ENCODE data around the gene SHH.

The SHH gene

DNA sequence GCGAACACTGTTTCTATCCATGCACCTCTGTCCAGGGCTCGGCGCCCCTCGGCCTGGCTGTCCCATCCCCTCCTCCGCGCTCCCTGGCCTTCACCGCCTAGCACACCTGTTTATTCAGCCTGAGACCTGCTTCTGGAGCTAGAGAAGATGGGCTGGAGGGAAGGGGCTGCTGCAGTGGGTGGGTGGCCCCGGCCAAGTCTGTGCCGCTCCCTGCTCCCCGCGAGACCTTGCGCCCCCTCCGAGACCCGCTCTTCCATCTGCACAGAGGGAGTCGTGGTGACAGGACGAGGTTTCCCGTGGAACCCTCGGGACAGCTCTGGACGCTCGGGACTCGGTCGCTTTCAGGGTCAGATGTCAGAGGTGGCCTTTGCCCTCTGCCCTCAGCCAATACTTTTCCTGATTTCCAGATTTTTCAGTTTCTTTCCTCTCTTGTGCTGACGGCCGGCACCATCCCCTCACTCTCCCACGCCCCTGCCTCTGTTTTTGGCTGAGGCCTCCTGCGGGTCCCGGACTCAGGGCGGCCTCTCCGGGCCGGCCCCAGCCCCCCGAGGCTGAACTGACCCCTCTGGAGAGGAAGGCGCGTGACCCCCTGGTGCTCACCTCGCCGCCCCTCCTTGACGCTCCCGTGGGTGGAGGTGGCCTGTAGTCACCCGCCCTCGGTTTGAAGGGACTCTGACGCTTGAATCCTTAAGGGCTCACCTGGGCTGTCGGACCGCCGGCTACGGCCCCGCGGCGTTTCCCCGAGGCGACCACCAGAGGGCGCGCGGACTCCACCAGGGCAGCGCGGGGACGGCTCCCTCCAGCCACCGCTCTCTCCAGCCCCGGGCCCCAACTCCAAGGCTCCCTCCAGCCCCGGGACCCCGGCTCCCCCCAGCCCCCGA, 15.6 kb downstream of the SHH start:
- Histone ChIP-seq H3K27ac (ENCODE audit: low read depth, low read length) (no peak overlapping the region), H3K36me3 (ENCODE audit: control insufficient read depth, insufficient read depth, low read length) (no peaks in the 10 kb centered on the region), H3K9ac (ENCODE audit: low read length) (no peak overlapping the region), H3K4me3 (ENCODE audit: low read length) (no peak overlapping the region), H3K4me1 (ENCODE audit: control insufficient read depth, insufficient read depth, low read length) (no peaks in the 10 kb centered on the region), H3K27me3 (ENCODE audit: control insufficient read depth, insufficient read depth, low read length) (no peaks in the 10 kb centered on the region)

DNA sequence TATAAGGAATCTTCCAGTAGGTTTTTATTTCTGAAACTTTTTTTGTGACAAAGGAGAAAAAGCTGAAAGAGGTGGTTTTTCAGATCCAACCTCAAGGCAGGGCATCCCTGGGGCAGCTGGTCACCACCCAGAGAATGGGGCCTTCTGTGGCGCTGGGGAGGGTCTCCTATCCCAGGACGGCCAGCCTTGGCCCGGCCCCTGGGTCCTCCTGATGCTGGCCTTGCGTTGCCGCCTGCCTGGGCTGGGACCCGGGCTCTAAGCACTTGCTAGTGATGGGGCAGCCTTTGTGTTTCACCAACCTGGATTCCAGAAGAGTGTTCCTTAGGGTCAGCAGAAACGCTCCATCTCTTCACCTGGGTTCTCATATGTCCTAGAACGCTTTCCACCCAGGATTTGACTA, 16.3 kb downstream of the SHH start:
- Histone ChIP-seq H3K27ac (ENCODE audit: low read depth, low read length) (no peak overlapping the region), H3K9ac (ENCODE audit: low read length) (no peak overlapping the region), H3K4me1 (ENCODE audit: control insufficient read depth, insufficient read depth, low read length) (no peaks in the 10 kb centered on the region), H3K27me3 (ENCODE audit: control insufficient read depth, insufficient read depth, low read length) (no peaks in the 10 kb centered on the region), H3K36me3 (ENCODE audit: control insufficient read depth, insufficient read depth, low read length) (no peaks in the 10 kb centered on the region), H3K4me3 (ENCODE audit: low read length) (no peak overlapping the region)

DNA sequence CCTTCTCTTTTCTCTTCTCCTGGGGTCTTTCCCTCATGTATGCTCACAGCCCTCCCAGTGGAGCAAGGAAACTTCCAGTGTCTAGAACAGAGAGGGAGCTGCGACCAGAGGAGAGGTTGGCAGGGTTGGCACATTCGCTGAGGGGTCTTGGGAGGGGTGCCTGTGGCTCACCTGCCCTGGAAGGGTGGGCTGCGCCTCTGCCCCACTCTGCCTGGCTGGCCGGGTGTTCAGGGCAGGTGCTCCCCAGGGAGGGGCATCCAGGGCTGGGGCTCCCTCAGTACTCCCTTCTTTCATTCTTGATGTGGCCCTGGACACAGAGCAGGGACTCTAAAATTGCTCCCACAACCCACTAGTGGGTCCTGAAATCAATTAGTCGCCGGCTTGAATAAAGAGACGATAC, 16.9 kb downstream of the SHH start:
- Histone ChIP-seq H3K4me1 (ENCODE audit: control insufficient read depth, insufficient read depth, low read length) (no peaks in the 10 kb centered on the region), H3K36me3 (ENCODE audit: control insufficient read depth, insufficient read depth, low read length) (no peaks in the 10 kb centered on the region), H3K4me3 (ENCODE audit: low read length) (no peak overlapping the region), H3K27ac (ENCODE audit: low read depth, low read length) (no peak overlapping the region), H3K27me3 (ENCODE audit: control insufficient read depth, insufficient read depth, low read length) (no peaks in the 10 kb centered on the region), H3K9ac (ENCODE audit: low read length) (no peak overlapping the region)

DNA sequence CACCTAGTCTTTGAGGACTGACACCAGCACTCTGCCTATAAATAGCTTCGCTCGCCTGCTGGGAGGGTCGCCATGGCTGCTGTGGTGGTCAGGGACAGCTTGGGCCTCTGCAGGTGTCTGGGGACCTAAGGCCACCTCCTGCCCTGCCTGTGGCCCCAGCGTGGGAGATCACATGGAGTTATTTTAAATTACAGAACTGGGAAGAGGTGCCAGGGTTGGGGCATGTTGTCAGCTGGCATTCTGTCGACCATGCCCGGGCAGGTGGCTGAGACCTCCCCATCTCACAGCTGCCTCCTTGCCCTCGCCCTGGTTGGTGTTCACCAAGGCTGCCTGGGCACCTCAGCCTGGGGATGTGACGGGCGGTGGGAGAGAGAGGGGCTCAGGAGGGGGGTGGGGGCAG, 18.1 kb downstream of the SHH start:
- no peak overlapping the region for H3K9ac ChIP-seq (ENCODE audit: low read length)
- no peaks in the 10 kb centered on the region for H3K27me3 ChIP-seq (ENCODE audit: control insufficient read depth, insufficient read depth, low read length)
- no peaks in the 10 kb centered on the region for H3K4me1 ChIP-seq (ENCODE audit: control insufficient read depth, insufficient read depth, low read length)
- no peak overlapping the region for H3K27ac ChIP-seq (ENCODE audit: low read depth, low read length)
- H3K4me3 ChIP-seq (ENCODE audit: low read length), result no peak overlapping the region
- no peaks in the 10 kb centered on the region for H3K36me3 ChIP-seq (ENCODE audit: control insufficient read depth, insufficient read depth, low read length)

DNA sequence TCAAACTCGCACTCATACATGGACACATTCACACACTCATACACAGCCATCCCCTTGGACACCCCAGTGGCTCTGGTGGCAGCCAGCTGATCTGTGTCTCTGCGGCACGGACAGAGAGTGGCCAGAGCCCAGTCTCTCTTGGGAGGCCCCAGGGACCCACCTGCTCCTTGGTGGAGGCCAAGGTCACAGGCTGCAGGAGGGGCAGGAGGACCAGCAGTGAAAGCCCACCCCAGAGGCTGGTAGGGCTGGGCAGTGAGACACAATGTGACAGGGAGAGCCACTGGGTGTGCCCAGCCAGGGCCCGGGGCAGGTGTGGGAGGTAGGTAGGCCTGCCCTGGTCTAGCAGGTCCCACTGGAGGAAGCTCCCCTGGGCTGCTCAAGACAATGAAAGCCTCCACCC, 18.5 kb downstream of the SHH start:
- H3K27ac ChIP-seq (ENCODE audit: low read depth, low read length), result no peak overlapping the region
- no peaks in the 10 kb centered on the region for H3K27me3 ChIP-seq (ENCODE audit: control insufficient read depth, insufficient read depth, low read length)
- no peak overlapping the region for H3K9ac ChIP-seq (ENCODE audit: low read length)

DNA sequence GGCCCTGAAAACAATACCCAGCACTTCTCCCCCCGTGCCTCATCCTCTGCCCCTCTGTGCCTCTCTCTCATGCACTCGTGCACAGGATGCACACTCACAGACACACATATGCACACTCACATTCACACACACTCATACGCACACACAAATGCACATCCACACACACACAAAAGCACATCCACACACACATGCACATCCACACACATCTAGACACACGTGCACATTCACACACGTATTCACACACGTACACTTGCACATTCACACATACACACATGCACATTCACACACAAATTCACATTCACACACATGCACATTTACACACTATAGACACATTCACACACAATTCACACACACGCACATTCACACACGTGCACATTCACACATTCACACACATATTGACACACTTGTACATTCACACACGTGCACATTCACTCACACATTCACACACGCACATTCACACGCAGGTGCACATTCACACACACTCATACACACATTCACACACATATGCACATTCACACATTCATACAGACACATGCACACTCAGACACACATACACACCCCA, 19.2 kb downstream of the SHH start:
- Histone ChIP-seq H3K9ac (ENCODE audit: low read length) (no peak overlapping the region), H3K4me3 (ENCODE audit: low read length) (no peak overlapping the region), H3K36me3 (ENCODE audit: control insufficient read depth, insufficient read depth, low read length) (no peaks in the 10 kb centered on the region), H3K27ac (ENCODE audit: low read depth, low read length) (no peak overlapping the region), H3K4me1 (ENCODE audit: control insufficient read depth, insufficient read depth, low read length) (no peaks in the 10 kb centered on the region), H3K27me3 (ENCODE audit: control insufficient read depth, insufficient read depth, low read length) (no peaks in the 10 kb centered on the region)

More for the DNA sequence above, 18.5 kb downstream of the SHH start:
- Histone ChIP-seq H3K36me3 (ENCODE audit: control insufficient read depth, insufficient read depth, low read length) (no peaks in the 10 kb centered on the region), H3K4me1 (ENCODE audit: control insufficient read depth, insufficient read depth, low read length) (no peaks in the 10 kb centered on the region), H3K4me3 (ENCODE audit: low read length) (no peak overlapping the region)

DNA sequence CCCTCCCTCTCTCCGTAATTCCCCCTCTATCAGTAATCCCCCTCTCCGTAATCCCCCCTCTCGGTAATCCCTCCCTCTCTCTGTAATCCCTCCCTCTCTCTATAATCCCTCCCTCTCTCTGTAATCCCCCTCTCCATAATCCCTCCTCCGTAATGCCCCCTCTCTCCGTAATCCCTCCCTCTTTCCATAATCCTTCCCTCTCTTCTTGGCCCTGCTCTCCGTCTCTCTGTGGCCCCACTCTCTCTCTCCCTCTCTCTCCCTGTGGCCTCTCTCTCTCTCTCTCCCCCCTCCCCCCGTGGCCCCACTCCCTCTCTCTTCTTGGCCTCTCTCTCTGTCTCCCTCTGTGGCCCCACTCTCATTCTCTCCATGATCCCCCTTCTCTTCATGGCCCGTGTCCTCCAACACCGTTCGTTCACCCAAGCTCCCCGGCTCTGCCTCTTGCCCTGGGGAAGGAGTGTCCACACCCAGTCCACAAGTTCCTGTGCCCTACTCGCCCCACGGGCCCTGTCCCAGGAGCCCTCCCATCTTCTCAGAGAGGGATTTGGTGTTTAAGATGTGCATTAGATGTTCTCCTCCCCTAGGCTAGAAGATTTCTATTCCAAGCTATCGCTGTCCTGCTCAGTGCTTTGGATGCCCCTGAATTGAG, 19.8 kb downstream of the SHH start:
- H3K27me3 ChIP-seq (ENCODE audit: control insufficient read depth, insufficient read depth, low read length), result no peaks in the 10 kb centered on the region
- no peaks in the 10 kb centered on the region for H3K36me3 ChIP-seq (ENCODE audit: control insufficient read depth, insufficient read depth, low read length)
- H3K9ac ChIP-seq (ENCODE audit: low read length), result no peak overlapping the region
- H3K27ac ChIP-seq (ENCODE audit: low read depth, low read length), result no peak overlapping the region
- no peaks in the 10 kb centered on the region for H3K4me1 ChIP-seq (ENCODE audit: control insufficient read depth, insufficient read depth, low read length)
- no peak overlapping the region for H3K4me3 ChIP-seq (ENCODE audit: low read length)

DNA sequence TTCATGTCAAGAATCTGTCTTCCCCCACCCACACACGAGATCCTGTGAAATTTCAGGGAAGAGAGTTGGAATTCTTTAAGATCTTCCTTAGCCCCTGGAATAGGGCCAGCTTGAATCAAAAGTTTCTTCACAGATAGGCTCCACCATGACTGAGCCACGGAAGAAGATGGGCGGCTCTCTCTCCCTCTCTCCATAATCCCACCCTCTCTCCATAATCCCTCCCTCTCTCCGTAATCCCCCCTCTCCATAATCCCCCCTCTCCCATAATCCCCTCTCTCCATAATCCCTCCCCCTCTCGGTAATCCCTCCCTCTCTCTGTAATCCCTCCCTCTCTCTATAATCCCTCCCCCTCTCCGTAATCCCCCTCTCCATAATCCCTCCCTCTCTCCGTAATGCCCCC, 20.4 kb downstream of the SHH start:
- no peaks in the 10 kb centered on the region for H3K4me1 ChIP-seq (ENCODE audit: control insufficient read depth, insufficient read depth, low read length)
- H3K36me3 ChIP-seq (ENCODE audit: control insufficient read depth, insufficient read depth, low read length), result no peaks in the 10 kb centered on the region
- no peak overlapping the region for H3K4me3 ChIP-seq (ENCODE audit: low read length)
- H3K9ac ChIP-seq (ENCODE audit: low read length), result no peak overlapping the region
- H3K27ac ChIP-seq (ENCODE audit: low read depth, low read length), result no peak overlapping the region
- H3K27me3 ChIP-seq (ENCODE audit: control insufficient read depth, insufficient read depth, low read length), result peaks cover 3% of the 10 kb centered on the region

DNA sequence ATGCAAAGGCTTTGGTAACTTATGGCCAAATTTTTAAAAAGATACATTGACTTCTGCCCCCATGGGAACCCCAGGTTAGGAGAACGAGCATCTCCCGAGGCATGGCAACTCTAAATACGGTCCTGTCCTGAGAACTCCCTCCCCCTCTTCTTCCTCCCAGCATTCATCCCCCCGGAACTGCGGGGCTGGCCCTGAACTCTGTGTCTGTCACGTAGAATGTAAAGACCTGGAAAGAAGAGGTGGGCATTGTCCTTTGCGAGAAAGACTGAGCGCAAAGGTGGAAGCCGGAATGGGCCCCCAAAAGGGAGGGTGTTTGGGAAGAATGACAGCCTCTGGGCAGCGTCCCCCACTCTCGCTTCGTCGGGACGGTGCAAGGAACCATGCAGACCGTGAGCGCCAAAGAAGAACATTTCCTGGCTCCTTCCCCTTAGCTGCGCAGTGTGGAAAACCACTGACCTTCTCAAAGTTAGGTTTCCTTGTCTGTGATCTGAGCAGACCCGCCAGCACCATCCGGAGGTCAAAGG, 21.0 kb downstream of the SHH start:
- Histone ChIP-seq H3K27ac (ENCODE audit: low read depth, low read length) (no peak overlapping the region), H3K4me1 (ENCODE audit: control insufficient read depth, insufficient read depth, low read length) (no peaks in the 10 kb centered on the region), H3K27me3 (ENCODE audit: control insufficient read depth, insufficient read depth, low read length) (peaks cover 4% of the 10 kb centered on the region), H3K9ac (ENCODE audit: low read length) (no peak overlapping the region), H3K4me3 (ENCODE audit: low read length) (no peak overlapping the region), H3K36me3 (ENCODE audit: control insufficient read depth, insufficient read depth, low read length) (no peaks in the 10 kb centered on the region)

DNA sequence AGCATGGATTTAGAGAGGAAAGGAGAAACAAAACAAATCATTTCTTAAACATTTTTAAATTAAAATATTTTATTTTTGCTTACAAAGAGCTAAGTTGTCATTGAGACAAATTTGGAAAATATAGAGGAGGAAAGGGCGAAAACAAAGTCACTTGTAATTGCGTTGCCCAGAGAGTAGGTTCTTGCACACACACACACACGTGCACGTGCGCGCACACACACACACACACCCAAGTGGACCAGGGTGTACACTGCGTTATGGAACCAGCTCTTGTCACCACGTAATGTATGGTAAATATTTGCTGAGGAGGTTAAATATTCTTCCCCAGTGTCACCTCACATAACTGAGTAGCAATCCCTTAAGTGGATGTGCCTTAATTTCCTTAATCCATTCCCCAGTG, 21.6 kb downstream of the SHH start:
- Histone ChIP-seq H3K4me1 (ENCODE audit: control insufficient read depth, insufficient read depth, low read length) (no peaks in the 10 kb centered on the region), H3K27ac (ENCODE audit: low read depth, low read length) (no peak overlapping the region), H3K4me3 (ENCODE audit: low read length) (no peak overlapping the region), H3K27me3 (ENCODE audit: control insufficient read depth, insufficient read depth, low read length) (peaks cover 4% of the 10 kb centered on the region), H3K36me3 (ENCODE audit: control insufficient read depth, insufficient read depth, low read length) (no peaks in the 10 kb centered on the region), H3K9ac (ENCODE audit: low read length) (no peak overlapping the region)

DNA sequence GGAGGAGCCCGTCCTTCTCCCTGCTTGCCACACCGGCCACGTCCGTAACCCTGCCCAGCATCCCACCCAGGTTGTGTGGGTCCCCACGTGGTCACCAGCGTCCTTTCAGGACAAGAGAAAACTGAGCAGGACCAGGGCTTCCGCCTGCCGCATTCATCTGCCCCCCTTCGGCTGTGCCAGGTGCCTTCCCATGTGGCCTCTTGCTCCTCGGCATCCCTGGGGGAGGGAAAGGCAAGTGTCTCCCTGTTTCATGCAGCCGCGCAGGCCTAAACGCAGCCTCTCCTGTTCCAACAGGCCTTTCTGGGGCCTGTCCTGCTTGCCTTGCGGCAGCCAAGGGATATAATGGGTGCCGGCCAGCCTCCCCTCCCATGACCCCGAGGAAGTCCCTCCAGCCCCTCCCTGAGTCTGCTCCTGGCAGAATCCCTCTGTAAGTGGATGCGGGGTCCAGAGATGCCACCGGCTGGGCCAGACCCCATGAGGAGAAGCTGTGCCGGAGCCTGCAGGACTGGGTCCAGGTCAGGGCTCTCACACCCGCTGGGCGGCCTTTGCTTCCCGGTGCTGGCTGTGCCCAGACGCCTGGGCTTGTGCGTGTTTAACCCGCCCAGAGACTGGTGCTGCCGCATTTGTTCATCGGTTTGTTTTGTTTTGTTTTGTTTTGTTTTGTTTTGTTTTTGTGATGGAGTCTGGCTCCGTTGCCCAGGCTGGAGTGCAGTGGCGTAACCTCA, 23.1 kb downstream of the SHH start:
- Histone ChIP-seq H3K27me3 (ENCODE audit: control insufficient read depth, insufficient read depth, low read length) (peaks cover 4% of the 10 kb centered on the region), H3K4me3 (ENCODE audit: low read length) (no peak overlapping the region), H3K36me3 (ENCODE audit: control insufficient read depth, insufficient read depth, low read length) (no peaks in the 10 kb centered on the region), H3K9ac (ENCODE audit: low read length) (no peak overlapping the region), H3K27ac (ENCODE audit: low read depth, low read length) (no peak overlapping the region), H3K4me1 (ENCODE audit: control insufficient read depth, insufficient read depth, low read length) (no peaks in the 10 kb centered on the region)

DNA sequence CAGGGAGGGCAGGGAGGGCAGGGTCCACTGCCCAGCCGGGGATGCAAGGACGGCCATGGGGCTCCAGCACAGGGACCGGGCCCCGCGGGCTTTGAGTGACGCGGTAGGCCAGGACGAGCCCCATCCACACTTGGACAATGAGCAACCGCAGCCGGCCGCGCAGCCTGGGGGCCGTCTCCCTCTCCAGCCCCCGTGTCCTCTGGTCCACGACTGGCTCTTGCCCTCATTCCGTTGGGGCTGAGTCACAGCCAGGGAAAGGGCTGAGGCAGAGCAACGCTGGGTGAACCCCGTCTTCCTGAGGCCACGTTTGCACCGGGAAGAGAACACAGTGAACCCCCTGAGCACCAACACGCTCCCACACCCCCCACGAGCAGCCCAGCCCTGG, 23.7 kb downstream of the SHH start:
- no peaks in the 10 kb centered on the region for H3K4me1 ChIP-seq (ENCODE audit: control insufficient read depth, insufficient read depth, low read length)
- no peaks in the 10 kb centered on the region for H3K36me3 ChIP-seq (ENCODE audit: control insufficient read depth, insufficient read depth, low read length)
- H3K27ac ChIP-seq (ENCODE audit: low read depth, low read length), result no peak overlapping the region
- no peak overlapping the region for H3K4me3 ChIP-seq (ENCODE audit: low read length)
- no peak overlapping the region for H3K9ac ChIP-seq (ENCODE audit: low read length)
- H3K27me3 ChIP-seq (ENCODE audit: control insufficient read depth, insufficient read depth, low read length), result peaks cover 4% of the 10 kb centered on the region
